ENCODE measurements around the gene NCLN.
A peak's percentile ranks its signal among the peaks of the same experiment; 100 is the strongest.

The NCLN gene

GRCh38 chr19:3154957-3155736, 30.6 kb upstream of the NCLN start:
- peak; percentile 81 to 89 (median 86) for DNase-seq
- peak overlapping the region; percentile 38 for H3K4me3 ChIP-seq (ENCODE audit: insufficient read depth, low read depth, low read length, poor library complexity, severe bottlenecking)
- H3K36me3 ChIP-seq (ENCODE audit: control insufficient read depth, insufficient read depth, low read length): no peaks in the 10 kb centered on the region
- no peaks in the 10 kb centered on the region for H3K9me3 ChIP-seq (ENCODE audit: control insufficient read depth, low read length)
- peaks cover 32% of the 10 kb centered on the region for H3K4me1 ChIP-seq (ENCODE audit: control insufficient read depth, insufficient read depth, low read length, poor library complexity, severe bottlenecking)
- H3K27me3 ChIP-seq (replicated peaks; ENCODE audit: control insufficient read depth, insufficient read depth, low read length, poor library complexity, severe bottlenecking): no peaks in the 10 kb centered on the region
- H3K27ac ChIP-seq (ENCODE audit: insufficient read depth, low read length, poor library complexity, severe bottlenecking): peak overlapping the region; percentile 81

GRCh38 chr19:3157096-3157845, 28.5 kb upstream of the NCLN start:
- Histone ChIP-seq H3K4me1 (ENCODE audit: control insufficient read depth, insufficient read depth, low read length, poor library complexity, severe bottlenecking) (peaks cover 26% of the 10 kb centered on the region), H3K9me3 (ENCODE audit: control insufficient read depth, low read length) (no peaks in the 10 kb centered on the region), H3K27ac (ENCODE audit: insufficient read depth, low read length, poor library complexity, severe bottlenecking) (no peak overlapping the region), H3K27me3 (replicated peaks; ENCODE audit: control insufficient read depth, insufficient read depth, low read length, poor library complexity, severe bottlenecking) (no peaks in the 10 kb centered on the region), H3K4me3 (ENCODE audit: insufficient read depth, low read depth, low read length, poor library complexity, severe bottlenecking) (no peak overlapping the region), H3K36me3 (ENCODE audit: control insufficient read depth, insufficient read depth, low read length) (no peaks in the 10 kb centered on the region)
- no peak for DNase-seq

GRCh38 chr19:3159565-3159964, 26.2 kb upstream of the NCLN start:
- Histone ChIP-seq H3K27me3 (replicated peaks; ENCODE audit: control insufficient read depth, insufficient read depth, low read length, poor library complexity, severe bottlenecking) (no peaks in the 10 kb centered on the region), H3K27ac (ENCODE audit: insufficient read depth, low read length, poor library complexity, severe bottlenecking) (no peak overlapping the region), H3K4me1 (ENCODE audit: control insufficient read depth, insufficient read depth, low read length, poor library complexity, severe bottlenecking) (peaks cover 17% of the 10 kb centered on the region), H3K9me3 (ENCODE audit: control insufficient read depth, low read length) (no peaks in the 10 kb centered on the region), H3K36me3 (ENCODE audit: control insufficient read depth, insufficient read depth, low read length) (no peaks in the 10 kb centered on the region), H3K4me3 (ENCODE audit: insufficient read depth, low read depth, low read length, poor library complexity, severe bottlenecking) (no peak overlapping the region)
- DNase-seq: no peak

GRCh38 chr19:3160219-3160618, 25.5 kb upstream of the NCLN start:
- no peaks in the 10 kb centered on the region for H3K27me3 ChIP-seq (replicated peaks; ENCODE audit: control insufficient read depth, insufficient read depth, low read length, poor library complexity, severe bottlenecking)

GRCh38 chr19:3161453-3161852, 24.3 kb upstream of the NCLN start:
- H3K36me3 ChIP-seq (ENCODE audit: control insufficient read depth, insufficient read depth, low read length): no peaks in the 10 kb centered on the region
- no peak for DNase-seq
- no peak overlapping the region for H3K4me3 ChIP-seq (ENCODE audit: insufficient read depth, low read depth, low read length, poor library complexity, severe bottlenecking)
- no peaks in the 10 kb centered on the region for H3K4me1 ChIP-seq (ENCODE audit: control insufficient read depth, insufficient read depth, low read length, poor library complexity, severe bottlenecking)
- H3K27ac ChIP-seq (ENCODE audit: insufficient read depth, low read length, poor library complexity, severe bottlenecking): no peak overlapping the region
- H3K9me3 ChIP-seq (ENCODE audit: control insufficient read depth, low read length): no peaks in the 10 kb centered on the region
- no peaks in the 10 kb centered on the region for H3K27me3 ChIP-seq (replicated peaks; ENCODE audit: control insufficient read depth, insufficient read depth, low read length, poor library complexity, severe bottlenecking)

More at GRCh38 chr19:3160219-3160618, 25.5 kb upstream of the NCLN start:
- Histone ChIP-seq H3K36me3 (ENCODE audit: control insufficient read depth, insufficient read depth, low read length) (no peaks in the 10 kb centered on the region), H3K27ac (ENCODE audit: insufficient read depth, low read length, poor library complexity, severe bottlenecking) (no peak overlapping the region), H3K4me3 (ENCODE audit: insufficient read depth, low read depth, low read length, poor library complexity, severe bottlenecking) (no peak overlapping the region), H3K4me1 (ENCODE audit: control insufficient read depth, insufficient read depth, low read length, poor library complexity, severe bottlenecking) (peaks cover 10% of the 10 kb centered on the region), H3K9me3 (ENCODE audit: control insufficient read depth, low read length) (no peaks in the 10 kb centered on the region)
- DNase-seq: no peak

GRCh38 chr19:3162418-3163229, 23.1 kb upstream of the NCLN start:
- Histone ChIP-seq H3K9me3 (ENCODE audit: control insufficient read depth, low read length) (no peaks in the 10 kb centered on the region), H3K27me3 (replicated peaks; ENCODE audit: control insufficient read depth, insufficient read depth, low read length, poor library complexity, severe bottlenecking) (no peaks in the 10 kb centered on the region), H3K4me1 (ENCODE audit: control insufficient read depth, insufficient read depth, low read length, poor library complexity, severe bottlenecking) (no peaks in the 10 kb centered on the region), H3K27ac (ENCODE audit: insufficient read depth, low read length, poor library complexity, severe bottlenecking) (no peak overlapping the region), H3K36me3 (ENCODE audit: control insufficient read depth, insufficient read depth, low read length) (no peaks in the 10 kb centered on the region), H3K4me3 (ENCODE audit: insufficient read depth, low read depth, low read length, poor library complexity, severe bottlenecking) (no peak overlapping the region)
- no peak for DNase-seq

GRCh38 chr19:3163230-3163886, 22.4 kb upstream of the NCLN start:
- Histone ChIP-seq H3K27ac (ENCODE audit: insufficient read depth, low read length, poor library complexity, severe bottlenecking) (no peak overlapping the region), H3K4me1 (ENCODE audit: control insufficient read depth, insufficient read depth, low read length, poor library complexity, severe bottlenecking) (no peaks in the 10 kb centered on the region), H3K4me3 (ENCODE audit: insufficient read depth, low read depth, low read length, poor library complexity, severe bottlenecking) (no peak overlapping the region), H3K27me3 (replicated peaks; ENCODE audit: control insufficient read depth, insufficient read depth, low read length, poor library complexity, severe bottlenecking) (no peaks in the 10 kb centered on the region), H3K36me3 (ENCODE audit: control insufficient read depth, insufficient read depth, low read length) (no peaks in the 10 kb centered on the region), H3K9me3 (ENCODE audit: control insufficient read depth, low read length) (no peaks in the 10 kb centered on the region)
- DNase-seq: peak; percentile 43 to 58 (median 58)

- Histone ChIP-seq H3K27me3 (replicated peaks; ENCODE audit: control insufficient read depth, insufficient read depth, low read length, poor library complexity, severe bottlenecking) (no peaks in the 10 kb centered on the region), H3K4me1 (ENCODE audit: control insufficient read depth, insufficient read depth, low read length, poor library complexity, severe bottlenecking) (no peaks in the 10 kb centered on the region), H3K4me3 (ENCODE audit: insufficient read depth, low read depth, low read length, poor library complexity, severe bottlenecking) (no peak overlapping the region), H3K9me3 (ENCODE audit: control insufficient read depth, low read length) (no peaks in the 10 kb centered on the region), H3K27ac (ENCODE audit: insufficient read depth, low read length, poor library complexity, severe bottlenecking) (no peak overlapping the region), H3K36me3 (ENCODE audit: control insufficient read depth, insufficient read depth, low read length) (no peaks in the 10 kb centered on the region)
- no peak for DNase-seq
These were observed 21.8 kb upstream of the NCLN start for GRCh38 chr19:3163943-3164342.

GRCh38 chr19:3167533-3168272, 18.0 kb upstream of the NCLN start:
- H3K27me3 ChIP-seq (replicated peaks; ENCODE audit: control insufficient read depth, insufficient read depth, low read length, poor library complexity, severe bottlenecking): no peaks in the 10 kb centered on the region
- H3K36me3 ChIP-seq (ENCODE audit: control insufficient read depth, insufficient read depth, low read length): no peaks in the 10 kb centered on the region
- no peak overlapping the region for H3K27ac ChIP-seq (ENCODE audit: insufficient read depth, low read length, poor library complexity, severe bottlenecking)
- no peaks in the 10 kb centered on the region for H3K9me3 ChIP-seq (ENCODE audit: control insufficient read depth, low read length)
- H3K4me3 ChIP-seq (ENCODE audit: insufficient read depth, low read depth, low read length, poor library complexity, severe bottlenecking): no peak overlapping the region
- H3K4me1 ChIP-seq (ENCODE audit: control insufficient read depth, insufficient read depth, low read length, poor library complexity, severe bottlenecking): no peaks in the 10 kb centered on the region
- no peak for DNase-seq
